ENCODE data around the gene ARL8A.

The ARL8A gene

DNA sequence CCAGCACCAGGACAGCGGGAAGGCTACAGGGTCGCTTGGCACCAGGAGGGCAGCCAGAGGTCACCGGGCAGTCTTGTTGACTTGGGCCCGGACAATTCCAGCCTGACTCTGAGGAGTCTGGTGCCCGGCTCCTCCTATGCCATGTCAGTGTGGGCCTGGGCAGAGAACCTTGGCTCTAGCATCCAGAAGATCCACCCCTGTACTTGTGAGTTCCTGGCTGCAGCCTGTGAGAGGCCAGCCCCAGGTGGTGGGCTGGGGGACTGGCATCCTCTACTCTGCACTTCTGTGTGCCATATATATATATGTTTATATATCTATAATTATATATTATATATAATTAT, 27.4 kb upstream of the ARL8A start:
- no peaks in the 10 kb centered on the region for H3K9me3 ChIP-seq (replicated peaks in 1 of 2; ENCODE audit: control insufficient read depth in 2 of 2, insufficient read depth in 1 of 2, low read depth in 1 of 2, low read length in 2 of 2)
- H3K27me3 ChIP-seq (ENCODE audit: control insufficient read depth in 3 of 3, insufficient read depth in 3 of 3, low read depth in 1 of 3, low read length in 3 of 3) = peaks cover 0 to 16% (median 0%) of the 10 kb centered on the region in 3 experiments
- no peak overlapping the region for H3K23ac ChIP-seq (ENCODE audit: low read depth, low read length, poor library complexity)
- no peak overlapping the region for H2AFZ ChIP-seq (ENCODE audit: low read length)
- H3K27ac ChIP-seq (replicated peaks; ENCODE audit: low read length) = no peak overlapping the region
- H2AK5ac ChIP-seq (ENCODE audit: low read depth, low read length) = peak overlapping the region; percentile 81
- H3K14ac ChIP-seq (ENCODE audit: low read length) = peak overlapping the region; percentile 21
- peak overlapping the region in 1 of 2 donors; percentile 63 for H3K4me3 ChIP-seq (ENCODE audit: low read length in 2 of 2)
- no peak overlapping the region for H2BK5ac ChIP-seq (ENCODE audit: low read length)
- H2BK120ac ChIP-seq (ENCODE audit: low read depth, low read length) = no peak overlapping the region
- no peak overlapping the region for H3K4ac ChIP-seq (ENCODE audit: low read length)
- no CpG with 5 or more reads among the region's 5 CpGs for WGBS, 2 donors (ENCODE audit: extremely low coverage in 2 of 2, insufficient read length in 2 of 2, insufficient replicate concordance in 1 of 2)
- H3K9ac ChIP-seq (ENCODE audit: low read depth, low read length, poor library complexity) = no peak overlapping the region
- H3K18ac ChIP-seq (ENCODE audit: low read length) = peak overlapping the region; percentile 48
- no peaks in the 10 kb centered on the region for H3K36me3 ChIP-seq (replicated peaks in 1 of 2; ENCODE audit: control insufficient read depth in 2 of 2, insufficient read depth in 2 of 2, low read length in 2 of 2)
- DNase-seq (ENCODE audit: low spot score) = no peak
- H3K4me2 ChIP-seq (ENCODE audit: insufficient read depth, low read length, poor library complexity, severe bottlenecking) = no peak overlapping the region
- H3K4me1 ChIP-seq (ENCODE audit: control insufficient read depth in 2 of 2, insufficient read depth in 1 of 2, low read depth in 1 of 2, low read length in 2 of 2) = peaks cover 0 to 4% of the 10 kb centered on the region in 2 donors
- H3K79me1 ChIP-seq (ENCODE audit: low read depth, low read length) = no peaks in the 10 kb centered on the region
- H4K8ac ChIP-seq (ENCODE audit: low read depth, low read length) = no peak overlapping the region
- no peak overlapping the region for H2BK12ac ChIP-seq (ENCODE audit: low read length)
- no peak overlapping the region for H2BK15ac ChIP-seq (ENCODE audit: low read length)
- H4K91ac ChIP-seq (ENCODE audit: low read depth, low read length, poor library complexity) = no peak overlapping the region

DNA sequence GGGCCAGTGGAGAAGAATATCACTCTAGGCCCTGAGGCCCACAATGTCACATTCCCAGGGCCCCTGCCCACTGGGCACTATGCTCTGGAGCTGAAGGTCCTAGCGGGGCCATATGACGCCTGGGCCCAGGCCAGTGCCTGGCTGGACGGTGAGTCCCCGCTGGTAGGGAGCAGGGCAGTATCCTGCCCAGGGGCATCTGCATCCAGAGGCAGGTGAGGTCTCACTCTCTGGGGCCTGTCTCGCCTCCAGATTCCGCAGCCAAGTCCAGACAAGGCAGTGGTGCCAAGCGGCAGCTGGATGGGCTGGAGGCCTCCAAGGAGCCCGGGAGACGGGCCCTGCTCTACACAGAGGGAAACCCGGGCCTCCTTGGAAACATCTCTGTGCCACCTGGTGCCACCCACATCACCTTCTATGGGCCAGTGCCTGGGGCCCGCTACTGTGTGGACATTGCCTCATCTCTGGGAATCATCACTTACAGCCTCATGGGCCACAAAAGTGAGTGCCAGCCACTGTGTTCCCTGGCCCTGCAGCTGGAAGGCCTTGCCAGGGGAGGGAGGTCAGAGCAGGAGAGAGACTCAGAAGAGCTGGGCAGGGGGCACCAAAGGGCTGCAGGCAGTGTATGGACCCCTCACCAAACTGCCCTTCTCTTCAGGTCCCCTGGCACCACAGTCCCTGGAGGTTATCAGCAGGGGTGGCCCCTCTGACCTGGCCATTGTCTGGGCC, 26.9 kb upstream of the ARL8A start:
- Histone ChIP-seq H3K14ac (ENCODE audit: low read length) (peak overlapping the region; percentile 21), H3K27ac (replicated peaks; ENCODE audit: low read length) (no peak overlapping the region), H3K36me3 (replicated peaks in 1 of 2; ENCODE audit: control insufficient read depth in 2 of 2, insufficient read depth in 2 of 2, low read length in 2 of 2) (no peaks in the 10 kb centered on the region), H3K9me3 (replicated peaks in 1 of 2; ENCODE audit: control insufficient read depth in 2 of 2, insufficient read depth in 1 of 2, low read depth in 1 of 2, low read length in 2 of 2) (no peaks in the 10 kb centered on the region), H2AK5ac (ENCODE audit: low read depth, low read length) (peak overlapping the region; percentile 81), H2AFZ (ENCODE audit: low read length) (no peak overlapping the region), H3K23ac (ENCODE audit: low read depth, low read length, poor library complexity) (no peak overlapping the region), H2BK5ac (ENCODE audit: low read length) (no peak overlapping the region), H3K4me2 (ENCODE audit: insufficient read depth, low read length, poor library complexity, severe bottlenecking) (no peak overlapping the region), H3K4ac (ENCODE audit: low read length) (no peak overlapping the region), H4K91ac (ENCODE audit: low read depth, low read length, poor library complexity) (no peak overlapping the region), H3K4me1 (ENCODE audit: control insufficient read depth in 2 of 2, insufficient read depth in 1 of 2, low read depth in 1 of 2, low read length in 2 of 2) (peaks cover 0 to 6% of the 10 kb centered on the region in 2 donors), H3K9ac (ENCODE audit: low read depth, low read length, poor library complexity) (no peak overlapping the region), H2BK120ac (ENCODE audit: low read depth, low read length) (no peak overlapping the region), H2BK15ac (ENCODE audit: low read length) (no peak overlapping the region), H4K8ac (ENCODE audit: low read depth, low read length) (no peak overlapping the region), H2BK12ac (ENCODE audit: low read length) (no peak overlapping the region), H3K18ac (ENCODE audit: low read length) (peak overlapping the region; percentile 48), H3K27me3 (ENCODE audit: control insufficient read depth in 3 of 3, insufficient read depth in 3 of 3, low read depth in 1 of 3, low read length in 3 of 3) (peaks cover 0 to 21% (median 0%) of the 10 kb centered on the region in 3 experiments), H3K79me1 (ENCODE audit: low read depth, low read length) (no peaks in the 10 kb centered on the region), H3K4me3 (ENCODE audit: low read length in 2 of 2) (peak overlapping the region in 1 of 2 donors; percentile 63)
- WGBS, 2 donors (ENCODE audit: extremely low coverage in 2 of 2, insufficient read length in 2 of 2, insufficient replicate concordance in 1 of 2) = no CpG with 5 or more reads among the region's 11 CpGs
- DNase-seq (ENCODE audit: low spot score) = no peak

DNA sequence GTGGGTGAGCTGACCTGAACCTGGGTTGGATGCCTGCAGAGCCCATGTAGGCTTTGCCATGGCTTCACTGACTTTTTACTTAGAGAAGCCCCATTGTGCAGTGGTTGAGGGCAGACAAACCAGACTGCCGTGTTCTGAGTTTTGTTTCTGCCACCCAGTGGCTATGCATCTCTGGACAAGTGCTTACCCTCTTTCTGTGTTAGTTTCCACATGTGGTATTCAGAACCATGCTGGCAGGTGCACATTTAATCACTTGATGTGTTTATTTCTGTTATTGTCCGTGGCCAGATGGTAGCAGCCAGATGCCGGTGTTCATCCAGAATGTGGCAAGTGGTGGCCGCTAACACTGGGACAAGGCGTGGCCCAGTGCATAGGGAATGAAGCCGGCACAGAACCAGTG, 26.2 kb upstream of the ARL8A start:
- Histone ChIP-seq H3K4me2 (ENCODE audit: insufficient read depth, low read length, poor library complexity, severe bottlenecking) (no peak overlapping the region), H3K79me1 (ENCODE audit: low read depth, low read length) (no peaks in the 10 kb centered on the region), H2BK5ac (ENCODE audit: low read length) (no peak overlapping the region), H3K4me1 (ENCODE audit: control insufficient read depth in 2 of 2, insufficient read depth in 1 of 2, low read depth in 1 of 2, low read length in 2 of 2) (peaks cover 3 to 10% of the 10 kb centered on the region in 2 donors), H2BK15ac (ENCODE audit: low read length) (no peak overlapping the region), H2BK12ac (ENCODE audit: low read length) (no peak overlapping the region), H3K27me3 (ENCODE audit: control insufficient read depth in 3 of 3, insufficient read depth in 3 of 3, low read depth in 1 of 3, low read length in 3 of 3) (peaks cover 0 to 28% (median 0%) of the 10 kb centered on the region in 3 experiments), H2BK120ac (ENCODE audit: low read depth, low read length) (no peak overlapping the region), H3K36me3 (replicated peaks in 1 of 2; ENCODE audit: control insufficient read depth in 2 of 2, insufficient read depth in 2 of 2, low read length in 2 of 2) (no peaks in the 10 kb centered on the region), H4K91ac (ENCODE audit: low read depth, low read length, poor library complexity) (no peak overlapping the region), H3K9me3 (replicated peaks in 1 of 2; ENCODE audit: control insufficient read depth in 2 of 2, insufficient read depth in 1 of 2, low read depth in 1 of 2, low read length in 2 of 2) (no peaks in the 10 kb centered on the region), H4K8ac (ENCODE audit: low read depth, low read length) (no peak overlapping the region), H3K4me3 (ENCODE audit: low read length in 2 of 2) (no peak overlapping the region), H2AK5ac (ENCODE audit: low read depth, low read length) (no peak overlapping the region), H3K27ac (replicated peaks; ENCODE audit: low read length) (no peak overlapping the region), H3K4ac (ENCODE audit: low read length) (no peak overlapping the region), H2AFZ (ENCODE audit: low read length) (no peak overlapping the region), H3K14ac (ENCODE audit: low read length) (no peak overlapping the region), H3K9ac (ENCODE audit: low read depth, low read length, poor library complexity) (no peak overlapping the region), H3K18ac (ENCODE audit: low read length) (no peak overlapping the region), H3K23ac (ENCODE audit: low read depth, low read length, poor library complexity) (no peak overlapping the region)
- WGBS, 2 donors (ENCODE audit: extremely low coverage in 2 of 2, insufficient read length in 2 of 2, insufficient replicate concordance in 1 of 2) = no CpG with 5 or more reads among the region's 6 CpGs
- no peak for DNase-seq (ENCODE audit: low spot score)

DNA sequence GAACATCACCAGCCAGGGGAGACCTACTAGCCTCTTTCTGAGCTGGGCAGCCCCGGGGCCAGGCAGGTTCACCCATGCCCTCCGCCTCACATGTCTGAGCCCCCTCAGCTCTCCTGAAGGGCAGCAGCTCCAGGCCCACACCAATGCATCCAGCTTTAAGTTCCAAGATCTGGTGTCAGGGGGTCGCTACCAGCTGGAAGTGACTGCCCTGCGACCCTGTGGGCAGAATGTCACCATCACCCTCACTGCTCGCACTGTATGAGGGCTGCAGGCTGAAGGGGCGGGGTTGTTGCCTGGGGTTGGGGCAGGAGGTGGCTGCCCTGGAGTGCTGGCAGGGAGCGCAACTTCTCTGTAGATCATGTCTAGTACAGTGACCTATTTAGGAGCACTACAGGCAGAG, 24.3 kb upstream of the ARL8A start:
- H3K4me1 ChIP-seq (ENCODE audit: control insufficient read depth in 2 of 2, insufficient read depth in 1 of 2, low read depth in 1 of 2, low read length in 2 of 2) = peaks cover 5 to 10% of the 10 kb centered on the region in 2 donors
- H3K9me3 ChIP-seq (replicated peaks in 1 of 2; ENCODE audit: control insufficient read depth in 2 of 2, insufficient read depth in 1 of 2, low read depth in 1 of 2, low read length in 2 of 2) = no peaks in the 10 kb centered on the region
- no peak for DNase-seq (ENCODE audit: low spot score)
- peak overlapping the region; percentile 89 for H3K4ac ChIP-seq (ENCODE audit: low read length)
- H3K18ac ChIP-seq (ENCODE audit: low read length) = peak overlapping the region; percentile 48
- H3K9ac ChIP-seq (ENCODE audit: low read depth, low read length, poor library complexity) = peak overlapping the region; percentile 30
- H2BK15ac ChIP-seq (ENCODE audit: low read length) = no peak overlapping the region
- H2AFZ ChIP-seq (ENCODE audit: low read length) = no peak overlapping the region
- H3K27me3 ChIP-seq (ENCODE audit: control insufficient read depth in 3 of 3, insufficient read depth in 3 of 3, low read depth in 1 of 3, low read length in 3 of 3) = peaks cover 0 to 43% (median 0%) of the 10 kb centered on the region in 3 experiments
- H3K36me3 ChIP-seq (replicated peaks in 1 of 2; ENCODE audit: control insufficient read depth in 2 of 2, insufficient read depth in 2 of 2, low read length in 2 of 2) = no peaks in the 10 kb centered on the region
- no peak overlapping the region for H2AK5ac ChIP-seq (ENCODE audit: low read depth, low read length)
- peak overlapping the region; percentile 61 for H2BK120ac ChIP-seq (ENCODE audit: low read depth, low read length)
- no peak overlapping the region for H3K27ac ChIP-seq (replicated peaks; ENCODE audit: low read length)
- no peak overlapping the region for H3K14ac ChIP-seq (ENCODE audit: low read length)
- no CpG with 5 or more reads among the region's 7 CpGs for WGBS, 2 donors (ENCODE audit: extremely low coverage in 2 of 2, insufficient read length in 2 of 2, insufficient replicate concordance in 1 of 2)
- no peak overlapping the region for H4K91ac ChIP-seq (ENCODE audit: low read depth, low read length, poor library complexity)
- H3K23ac ChIP-seq (ENCODE audit: low read depth, low read length, poor library complexity) = no peak overlapping the region
- no peak overlapping the region for H3K4me2 ChIP-seq (ENCODE audit: insufficient read depth, low read length, poor library complexity, severe bottlenecking)
- H4K8ac ChIP-seq (ENCODE audit: low read depth, low read length) = no peak overlapping the region
- H2BK12ac ChIP-seq (ENCODE audit: low read length) = peak overlapping the region; percentile 58
- H2BK5ac ChIP-seq (ENCODE audit: low read length) = no peak overlapping the region
- H3K4me3 ChIP-seq (ENCODE audit: low read length in 2 of 2) = no peak overlapping the region
- no peaks in the 10 kb centered on the region for H3K79me1 ChIP-seq (ENCODE audit: low read depth, low read length)
